ENCODE measurements around the gene SMTNL2. TPM values are rescaled to one million over a fixed set of nuclear protein-coding genes. Genes with fewer than 3 reads are reported as not detected.

Gene SMTNL2
- total RNA-seq, 4 donors from 2014 or later, result 3.0 to 7.2 (median 4.7) TPM

- no peaks in the 10 kb centered on the region for H3K9me3 ChIP-seq
- H3K4me1 ChIP-seq, result peaks cover 23 to 68% (median 48%) of the 10 kb centered on the region in 4 donors
- peaks cover 0 to 12% (median 4%) of the 10 kb centered on the region in 4 donors for H3K36me3 ChIP-seq
- no peak for DNase-seq (ENCODE audit: extremely low spot score)
- 92% methylated on average over 5 of the region's 36 CpGs for WGBS
- no peak overlapping the region for H3K4me3 ChIP-seq
- peak overlapping the region in 2 of 4 donors; percentile 81 to 87 for H3K27ac ChIP-seq (replicated peaks in 1 of 4)
- intact Hi-C loops (cut with DNase I), result no loop called here
- H3K27me3 ChIP-seq, result peaks cover 0 to 11% (median 0%) of the 10 kb centered on the region in 4 donors
- TF ChIP-seq EP300 (IDR thresholded peaks at IDR 0.05) (no peak), POLR2AphosphoS5 (IDR thresholded peaks at IDR 0.05) (no peak)
- TF ChIP-seq, protein P1, sequence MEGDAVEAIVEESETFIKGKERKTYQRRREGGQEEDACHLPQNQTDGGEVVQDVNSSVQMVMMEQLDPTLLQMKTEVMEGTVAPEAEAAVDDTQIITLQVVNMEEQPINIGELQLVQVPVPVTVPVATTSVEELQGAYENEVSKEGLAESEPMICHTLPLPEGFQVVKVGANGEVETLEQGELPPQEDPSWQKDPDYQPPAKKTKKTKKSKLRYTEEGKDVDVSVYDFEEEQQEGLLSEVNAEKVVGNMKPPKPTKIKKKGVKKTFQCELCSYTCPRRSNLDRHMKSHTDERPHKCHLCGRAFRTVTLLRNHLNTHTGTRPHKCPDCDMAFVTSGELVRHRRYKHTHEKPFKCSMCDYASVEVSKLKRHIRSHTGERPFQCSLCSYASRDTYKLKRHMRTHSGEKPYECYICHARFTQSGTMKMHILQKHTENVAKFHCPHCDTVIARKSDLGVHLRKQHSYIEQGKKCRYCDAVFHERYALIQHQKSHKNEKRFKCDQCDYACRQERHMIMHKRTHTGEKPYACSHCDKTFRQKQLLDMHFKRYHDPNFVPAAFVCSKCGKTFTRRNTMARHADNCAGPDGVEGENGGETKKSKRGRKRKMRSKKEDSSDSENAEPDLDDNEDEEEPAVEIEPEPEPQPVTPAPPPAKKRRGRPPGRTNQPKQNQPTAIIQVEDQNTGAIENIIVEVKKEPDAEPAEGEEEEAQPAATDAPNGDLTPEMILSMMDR (IDR thresholded peaks at IDR 0.05), result no peak
These were observed 12.5 kb downstream of the SMTNL2 start for GRCh38 chr17:4596636-4597380.

GRCh38 chr17:4597975-4598374, 13.6 kb downstream of the SMTNL2 start:
- peaks cover 0 to 11% (median 0%) of the 10 kb centered on the region in 4 donors for H3K27me3 ChIP-seq
- peaks cover 23 to 65% (median 44%) of the 10 kb centered on the region in 4 donors for H3K4me1 ChIP-seq
- H3K9me3 ChIP-seq, result no peaks in the 10 kb centered on the region
- no peak for DNase-seq (ENCODE audit: extremely low spot score)
- WGBS, result 78% methylated on average over 11 of the region's 13 CpGs
- H3K4me3 ChIP-seq, result no peak overlapping the region
- no peak for TF ChIP-seq EP300 (IDR thresholded peaks at IDR 0.05)
- TF ChIP-seq POLR2AphosphoS5 (IDR thresholded peaks at IDR 0.05), result no peak
- TF ChIP-seq, protein P1 (IDR thresholded peaks at IDR 0.05), result no peak
- TF ChIP-seq POLR2A (IDR thresholded peaks at IDR 0.05; ENCODE audit: low read depth), result no peak
- intact Hi-C loops (cut with DNase I), result no loop called here
- peaks cover 0 to 12% (median 4%) of the 10 kb centered on the region in 4 donors for H3K36me3 ChIP-seq
- peak overlapping the region; percentile 81 to 90 (median 85) for H3K27ac ChIP-seq (replicated peaks in 1 of 4)

- Histone ChIP-seq H3K9me3 (no peaks in the 10 kb centered on the region), H3K4me3 (peak overlapping the region in 3 of 4 donors; percentile 13 to 19 (median 19)), H3K4me1 (peaks cover 24 to 60% (median 46%) of the 10 kb centered on the region in 4 donors), H3K36me3 (peaks cover 0 to 12% (median 4%) of the 10 kb centered on the region in 4 donors), H3K27me3 (peaks cover 0 to 11% (median 0%) of the 10 kb centered on the region in 4 donors), H3K27ac (replicated peaks in 1 of 4) (peak overlapping the region; percentile 81 to 90 (median 85))
- DNase-seq (ENCODE audit: extremely low spot score), result peak; percentile 94
- TF ChIP-seq, protein P1 (IDR thresholded peaks at IDR 0.05), result no peak
- peak; percentile 76 to 85 for TF ChIP-seq POLR2AphosphoS5 (IDR thresholded peaks at IDR 0.05)
- peak; percentile 34 for TF ChIP-seq EP300 (IDR thresholded peaks at IDR 0.05)
- intact Hi-C loops (cut with DNase I), result no loop called here
- 37% methylated on average over 20 of the region's 20 CpGs for WGBS
These were observed 14.6 kb downstream of the SMTNL2 start for GRCh38 chr17:4598776-4599504.

DNA sequence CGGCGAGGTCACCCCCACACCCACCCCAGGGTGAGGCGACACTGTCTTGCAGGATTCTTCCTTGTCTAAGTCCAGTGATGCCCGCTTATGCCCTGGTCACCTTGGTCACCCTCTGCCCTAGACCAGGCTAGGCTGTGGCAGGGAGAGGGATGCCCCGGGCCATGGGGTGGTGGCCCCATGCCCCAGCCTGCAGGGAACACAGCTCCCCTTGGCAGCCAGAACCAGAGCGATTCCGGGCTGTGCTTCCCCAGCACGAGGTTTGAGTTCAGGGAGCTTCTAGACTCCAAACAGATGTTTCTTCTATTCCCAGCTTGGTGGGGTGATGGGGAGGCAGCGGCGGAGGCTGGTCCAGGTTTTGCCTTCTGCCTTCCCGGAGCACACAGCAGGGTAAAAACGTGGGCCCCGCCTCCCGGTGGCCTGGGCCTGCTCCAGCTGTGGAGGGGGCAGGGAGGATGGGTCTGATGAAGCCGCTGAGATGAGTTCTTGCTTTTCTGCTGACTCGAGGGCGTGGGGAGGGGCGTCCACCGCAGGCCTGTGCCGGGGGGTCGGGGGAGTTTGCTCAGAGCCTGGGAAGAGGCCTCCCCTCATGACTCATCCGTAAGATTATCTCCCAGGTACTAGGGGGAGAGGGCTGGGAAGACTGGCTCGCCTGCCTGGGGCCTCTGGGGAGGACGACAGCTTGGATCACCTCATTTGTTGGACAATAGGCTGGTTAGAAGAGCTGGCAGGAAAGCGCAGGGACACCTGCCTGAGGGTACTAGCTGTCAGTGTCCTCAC, 15.4 kb downstream of the SMTNL2 start:
- peaks cover 0 to 11% (median 0%) of the 10 kb centered on the region in 4 donors for H3K27me3 ChIP-seq
- DNase-seq (ENCODE audit: extremely low spot score), result no peak
- peaks cover 0 to 12% (median 4%) of the 10 kb centered on the region in 4 donors for H3K36me3 ChIP-seq
- peak overlapping the region in 3 of 4 donors; percentile 13 to 19 (median 19) for H3K4me3 ChIP-seq
- WGBS, result 24% methylated on average over 18 of the region's 25 CpGs
- TF ChIP-seq POLR2AphosphoS5 (IDR thresholded peaks at IDR 0.05) (peak in 1 of 2 donors; percentile 74), EP300 (IDR thresholded peaks at IDR 0.05) (no peak), POLR2A (IDR thresholded peaks at IDR 0.05; ENCODE audit: low read depth) (no peak)
- TF ChIP-seq, protein P1 (IDR thresholded peaks at IDR 0.05), result no peak
- H3K4me1 ChIP-seq, result peaks cover 32 to 68% (median 53%) of the 10 kb centered on the region in 4 donors
- H3K9me3 ChIP-seq, result no peaks in the 10 kb centered on the region
- H3K27ac ChIP-seq (replicated peaks in 1 of 4), result peak overlapping the region; percentile 81 to 90 (median 85)
- intact Hi-C loops (cut with DNase I), result no loop called here
